ENCODE measurements around the gene CCDC73.

- no peak for TF ChIP-seq CTCF (IDR thresholded peaks at IDR 0.05 in 4 of 5, conservative IDR thresholded peaks at IDR 0.05 in 1 of 5)
- no peak for TF ChIP-seq POLR2A (IDR thresholded peaks at IDR 0.05)
Observed at GRCh38 chr11:32635819-32636218, 158.6 kb downstream of the CCDC73 start.
